ENCODE data around the gene KCNT2.

GRCh38 chr1:196403803-196404690 is 204.2 kb downstream of the KCNT2 start:
- TF ChIP-seq EZH2 (IDR thresholded peaks at IDR 0.05; ENCODE audit: borderline replicate concordance, control insufficient read depth, low read depth, low read length) (no peak), EGR1 (IDR thresholded peaks at IDR 0.05; ENCODE audit: borderline replicate concordance in 1 of 2, low read depth in 2 of 2, low read length in 2 of 2) (no peak), CEBPB (IDR thresholded peaks at IDR 0.05; ENCODE audit: borderline replicate concordance in 1 of 2, low read depth in 2 of 2, low read length in 2 of 2) (no peak), POLR2A (IDR thresholded peaks at IDR 0.05; ENCODE audit: low read depth, low read length) (no peak), CTCF (IDR thresholded peaks at IDR 0.05 in 2 of 3, conservative IDR thresholded peaks at IDR 0.05 in 1 of 3; ENCODE audit: control insufficient read depth in 2 of 3, extremely low read depth in 1 of 3, insufficient read depth in 1 of 3, low read depth in 3 of 3, low read length in 3 of 3) (no peak), SIX5 (IDR thresholded peaks at IDR 0.05; ENCODE audit: low read depth, low read length, severe bottlenecking) (no peak), ATF7 (IDR thresholded peaks at IDR 0.05; ENCODE audit: low read depth) (no peak), BHLHE40 (IDR thresholded peaks at IDR 0.05; ENCODE audit: borderline replicate concordance in 1 of 2, low read depth in 2 of 2, low read length in 1 of 2) (no peak), MXI1 (IDR thresholded peaks at IDR 0.05; ENCODE audit: low read depth, low read length) (no peak), CHD2 (IDR thresholded peaks at IDR 0.05; ENCODE audit: borderline replicate concordance, low read depth, low read length) (no peak)

All from GM12878 (cell line).